ENCODE measurements around the gene CAPN11.

DNA sequence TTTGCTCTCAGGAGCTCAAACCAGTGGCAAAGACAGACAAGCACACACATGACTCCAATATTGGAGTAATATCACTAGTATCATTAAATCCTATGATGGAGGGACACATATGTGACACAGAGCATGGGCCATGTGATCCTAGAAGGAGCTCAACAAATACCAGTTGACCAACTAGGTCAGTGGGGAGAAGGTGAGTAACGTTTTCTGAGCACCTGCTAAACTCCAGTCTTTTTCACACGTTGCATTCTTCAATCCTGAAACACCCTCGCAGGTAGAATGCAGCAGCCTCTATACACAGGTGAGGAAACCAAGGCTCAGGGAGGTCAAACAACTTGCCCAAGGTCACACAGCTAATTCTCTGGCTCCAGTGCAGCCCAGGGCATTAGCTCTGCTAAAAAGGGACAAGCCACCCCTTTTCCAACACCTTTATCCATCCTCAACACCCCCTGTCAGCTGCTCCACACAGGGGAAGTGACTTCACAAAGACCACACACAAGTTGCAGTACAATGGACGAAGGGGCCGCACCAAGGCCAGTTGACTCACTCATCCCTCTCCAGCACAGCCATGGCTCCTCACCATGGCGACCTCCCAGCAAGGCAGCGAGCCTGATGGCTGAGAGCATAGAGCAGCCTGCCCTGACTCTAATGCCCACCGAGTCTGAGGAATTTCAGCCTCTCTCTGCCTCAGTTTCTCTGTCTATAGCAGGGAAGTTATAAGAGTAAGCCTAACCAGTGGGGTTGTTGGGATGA, 4.4 kb downstream of the CAPN11 start:
- TF ChIP-seq NFE2L2 (IDR thresholded peaks at IDR 0.05; ENCODE audit: low read depth, low read length) (no peak), POLR2A (IDR thresholded peaks at IDR 0.05; ENCODE audit: low read depth, low read length) (no peak), FOS (IDR thresholded peaks at IDR 0.05; ENCODE audit: low read depth, low read length) (no peak), RFX5 (IDR thresholded peaks at IDR 0.05; ENCODE audit: low read depth, low read length) (no peak), MXI1 (IDR thresholded peaks at IDR 0.05; ENCODE audit: borderline replicate concordance, low read depth, low read length) (no peak), RCOR1 (IDR thresholded peaks at IDR 0.05; ENCODE audit: insufficient replicate concordance, low read length) (no peak), SMC3 (IDR thresholded peaks at IDR 0.05; ENCODE audit: low read depth, low read length) (no peak)
- TF ChIP-seq, protein P1, sequence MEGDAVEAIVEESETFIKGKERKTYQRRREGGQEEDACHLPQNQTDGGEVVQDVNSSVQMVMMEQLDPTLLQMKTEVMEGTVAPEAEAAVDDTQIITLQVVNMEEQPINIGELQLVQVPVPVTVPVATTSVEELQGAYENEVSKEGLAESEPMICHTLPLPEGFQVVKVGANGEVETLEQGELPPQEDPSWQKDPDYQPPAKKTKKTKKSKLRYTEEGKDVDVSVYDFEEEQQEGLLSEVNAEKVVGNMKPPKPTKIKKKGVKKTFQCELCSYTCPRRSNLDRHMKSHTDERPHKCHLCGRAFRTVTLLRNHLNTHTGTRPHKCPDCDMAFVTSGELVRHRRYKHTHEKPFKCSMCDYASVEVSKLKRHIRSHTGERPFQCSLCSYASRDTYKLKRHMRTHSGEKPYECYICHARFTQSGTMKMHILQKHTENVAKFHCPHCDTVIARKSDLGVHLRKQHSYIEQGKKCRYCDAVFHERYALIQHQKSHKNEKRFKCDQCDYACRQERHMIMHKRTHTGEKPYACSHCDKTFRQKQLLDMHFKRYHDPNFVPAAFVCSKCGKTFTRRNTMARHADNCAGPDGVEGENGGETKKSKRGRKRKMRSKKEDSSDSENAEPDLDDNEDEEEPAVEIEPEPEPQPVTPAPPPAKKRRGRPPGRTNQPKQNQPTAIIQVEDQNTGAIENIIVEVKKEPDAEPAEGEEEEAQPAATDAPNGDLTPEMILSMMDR (conservative IDR thresholded peaks at IDR 0.05; ENCODE audit: low read depth, low read length) = no peak
- TF ChIP-seq, protein P2, sequence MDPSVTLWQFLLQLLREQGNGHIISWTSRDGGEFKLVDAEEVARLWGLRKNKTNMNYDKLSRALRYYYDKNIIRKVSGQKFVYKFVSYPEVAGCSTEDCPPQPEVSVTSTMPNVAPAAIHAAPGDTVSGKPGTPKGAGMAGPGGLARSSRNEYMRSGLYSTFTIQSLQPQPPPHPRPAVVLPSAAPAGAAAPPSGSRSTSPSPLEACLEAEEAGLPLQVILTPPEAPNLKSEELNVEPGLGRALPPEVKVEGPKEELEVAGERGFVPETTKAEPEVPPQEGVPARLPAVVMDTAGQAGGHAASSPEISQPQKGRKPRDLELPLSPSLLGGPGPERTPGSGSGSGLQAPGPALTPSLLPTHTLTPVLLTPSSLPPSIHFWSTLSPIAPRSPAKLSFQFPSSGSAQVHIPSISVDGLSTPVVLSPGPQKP (IDR thresholded peaks at IDR 0.05; ENCODE audit: borderline replicate concordance, low read depth, low read length) = no peak
